ENCODE data around the gene RCC2. TPM values are rescaled to one million over a fixed set of nuclear protein-coding genes. Genes with fewer than 3 reads are reported as not detected.

The RCC2 gene
- total RNA-seq, 1 experiment from 2014 or later = 473 TPM

- Mint-ChIP-seq H3K9me3 (peaks cover 2 to 3% of the 10 kb centered on the region in 2 experiments; a peak in 3 of 5 replicates), H3K27ac (no peak overlapping the region), H3K4me3 (peak overlapping the region in 1 of 2 experiments; percentile 87; a peak in 2 of 5 replicates), H3K27me3 (ENCODE audit: low read depth) (peaks cover 16% of the 10 kb centered on the region), H3K4me1 (peaks cover 30 to 33% of the 10 kb centered on the region in 2 experiments), H3K36me3 (ENCODE audit: insufficient read depth in 1 of 3, low read depth in 3 of 3) (peaks cover 3 to 12% (median 8%) of the 10 kb centered on the region in 3 experiments; a peak in 6 of 7 replicates)
- H2BK15ac ChIP-seq (ENCODE audit: low read depth, low read length) = no peak overlapping the region
- peak overlapping the region; percentile 82 for H3K4me2 ChIP-seq (ENCODE audit: insufficient read depth, insufficient read length, low read length)
- H3K27me3 ChIP-seq (ENCODE audit: insufficient read depth, low read length) = peaks cover 3% of the 10 kb centered on the region; the same call in 1 of the 2 replicates
- no peak overlapping the region for H3K14ac ChIP-seq (ENCODE audit: insufficient read depth, low read length)
- no peaks in the 10 kb centered on the region for H4K20me1 ChIP-seq (ENCODE audit: control insufficient read depth, insufficient read depth, insufficient read length)
- H3K23me2 ChIP-seq (ENCODE audit: insufficient read length, low read depth, low read length, poor library complexity, severe bottlenecking) = peaks cover 15% of the 10 kb centered on the region
- H3K18ac ChIP-seq (ENCODE audit: insufficient read length, low read depth, low read length) = no peak overlapping the region
- H3K27ac ChIP-seq (ENCODE audit: insufficient read length, low read depth, low read length) = no peak overlapping the region
- no peak overlapping the region for H2AK5ac ChIP-seq (ENCODE audit: insufficient read length, low read length)
- no peak overlapping the region for H3K4ac ChIP-seq (ENCODE audit: low read depth, low read length)
- no peak overlapping the region for H3T11ph ChIP-seq (ENCODE audit: low read length)
- DNase-seq = no peak
- H4K91ac ChIP-seq (ENCODE audit: insufficient read length, low read depth, low read length) = no peak overlapping the region
- no peak for TF ChIP-seq CTCF (conservative IDR thresholded peaks at IDR 0.05)
- H4K8ac ChIP-seq (replicated peaks; ENCODE audit: insufficient read length, low read depth, low read length) = no peak overlapping the region
- H2BK12ac ChIP-seq (ENCODE audit: insufficient read length, low read depth, low read length) = no peak overlapping the region
- no peak overlapping the region for H3K23ac ChIP-seq (ENCODE audit: insufficient read length, low read depth, low read length)
- H2BK20ac ChIP-seq (ENCODE audit: low read depth, low read length, poor library complexity, severe bottlenecking) = no peak overlapping the region
- H3K79me1 ChIP-seq (ENCODE audit: insufficient read depth, low read depth, low read length, poor library complexity, severe bottlenecking) = no peaks in the 10 kb centered on the region
- no peak overlapping the region for H2BK5ac ChIP-seq (ENCODE audit: insufficient read length, low read length)
- peaks cover 8% of the 10 kb centered on the region; the same call in 1 of the 2 replicates for H3K79me2 ChIP-seq (ENCODE audit: insufficient read depth, low read length)
- no peak overlapping the region for H4K5ac ChIP-seq (ENCODE audit: insufficient read length, low read depth, low read length)
- no peak overlapping the region for H2AFZ ChIP-seq (ENCODE audit: low read length)
- H3K4me1 ChIP-seq (ENCODE audit: insufficient read depth, low read length) = peaks cover 5% of the 10 kb centered on the region; the same call in 1 of the 2 replicates
- H3K56ac ChIP-seq (ENCODE audit: insufficient read length, low read depth, low read length) = no peak overlapping the region
- no peak overlapping the region for H2BK120ac ChIP-seq (ENCODE audit: low read depth, low read length, poor library complexity, severe bottlenecking)
- no peak overlapping the region for H3K9ac ChIP-seq (ENCODE audit: extremely low read depth, insufficient read length, low read length)
- no CpG with 5 or more reads among the region's 4 CpGs for WGBS (ENCODE audit: extremely low coverage, insufficient read length, low lambda C conversion rate)
- H3K9me3 ChIP-seq (ENCODE audit: control insufficient read depth, low read depth, low read length) = no peaks in the 10 kb centered on the region
Observed at GRCh38 chr1:17441993-17442357, 2.5 kb upstream of the RCC2 start.
